ENCODE data around the gene GTF2A1. TPM values are rescaled to one million over a fixed set of nuclear protein-coding genes. Genes with fewer than 3 reads are reported as not detected.
A peak's percentile ranks its signal among the peaks of the same experiment; 100 is the strongest.
"Not testable (repeated sequence)": the region's sequence is repeated elsewhere in the genome, so short reads cannot be mapped to it uniquely, and the experiment has no call there.

GTF2A1 gene
- total RNA-seq, 2 experiments from 2014 or later = 34.2 to 36.0 TPM

DNA sequence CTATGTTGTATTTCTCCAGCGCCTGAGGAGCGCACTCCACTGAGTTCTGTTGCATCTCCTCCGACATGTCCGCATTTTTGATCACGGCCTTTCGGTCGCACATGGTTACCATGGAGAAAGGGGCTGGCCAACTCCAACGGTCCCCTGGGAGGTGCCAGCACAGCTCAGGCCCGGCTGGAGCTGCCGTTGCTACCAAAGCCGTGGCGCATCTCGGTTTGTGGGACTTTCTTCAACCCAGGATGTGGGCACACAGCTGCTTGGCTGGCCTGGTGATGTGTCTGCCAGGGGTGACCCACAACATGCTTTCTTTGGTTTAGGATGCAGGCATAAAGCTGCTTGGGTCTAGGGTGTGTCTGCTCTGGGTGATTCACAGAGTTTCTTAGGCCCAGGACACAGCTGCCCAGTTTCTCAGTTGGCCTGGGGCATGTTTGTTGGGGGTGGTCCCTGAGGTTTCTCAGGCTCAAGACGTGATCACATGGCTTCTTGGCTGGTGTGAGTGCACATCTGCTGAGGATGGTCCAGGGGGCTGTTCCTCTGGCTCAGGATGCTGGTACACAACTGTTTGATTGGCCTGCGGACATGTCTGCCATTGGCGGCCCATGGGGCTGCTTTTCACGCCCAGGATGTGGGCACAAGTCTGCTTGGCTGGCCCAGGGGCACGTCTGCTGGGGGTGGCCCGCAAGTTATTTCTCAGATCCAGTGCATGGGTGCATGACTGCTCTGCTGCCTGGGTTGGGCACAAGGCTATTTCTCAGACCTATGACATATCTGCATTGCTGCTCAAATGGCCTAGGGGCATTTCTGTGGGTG is 25.9 kb upstream of the GTF2A1 start:
- POLR2A ChIA-PET = no interaction called here
- CTCF ChIA-PET = no interaction called here
- peaks cover 2% of the 10 kb centered on the region for H3K27me3 Mint-ChIP-seq
- H3K4me3 Mint-ChIP-seq = no peak overlapping the region
- peaks cover 3% of the 10 kb centered on the region for H3K9me3 Mint-ChIP-seq
- no peak overlapping the region for H3K27ac Mint-ChIP-seq
- no peak for DNase-seq
- H3K4me1 Mint-ChIP-seq = no peaks in the 10 kb centered on the region
- H3K36me3 Mint-ChIP-seq (ENCODE audit: low read depth) = peaks cover 3% of the 10 kb centered on the region

DNA sequence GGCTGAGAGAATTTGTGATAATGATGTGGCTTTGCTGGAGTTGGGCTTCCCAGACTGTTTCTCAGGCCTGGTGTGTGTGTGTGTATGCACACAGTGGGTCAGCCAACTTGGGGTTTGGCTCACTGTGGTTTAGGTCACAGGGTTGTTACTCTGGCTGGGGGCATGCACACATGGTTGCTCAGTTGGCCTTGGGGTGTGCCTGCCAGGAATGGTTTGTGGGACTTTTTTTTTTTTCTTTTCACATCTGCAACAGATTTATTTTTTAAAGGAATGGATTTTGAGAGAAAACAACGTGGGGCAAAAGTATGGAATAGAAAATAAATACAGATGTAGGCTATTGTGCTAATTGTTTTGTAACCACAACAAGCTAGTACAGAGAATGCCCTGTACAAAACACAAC is 25.0 kb upstream of the GTF2A1 start:
- CTCF ChIA-PET = no interaction called here
- POLR2A ChIA-PET = no interaction called here
- Mint-ChIP-seq H3K4me1 (no peaks in the 10 kb centered on the region), H3K27ac (no peak overlapping the region), H3K4me3 (no peak overlapping the region), H3K36me3 (ENCODE audit: low read depth) (peaks cover 3% of the 10 kb centered on the region), H3K9me3 (peaks cover 3% of the 10 kb centered on the region), H3K27me3 (peaks cover 5% of the 10 kb centered on the region)
- no peak for DNase-seq

DNA sequence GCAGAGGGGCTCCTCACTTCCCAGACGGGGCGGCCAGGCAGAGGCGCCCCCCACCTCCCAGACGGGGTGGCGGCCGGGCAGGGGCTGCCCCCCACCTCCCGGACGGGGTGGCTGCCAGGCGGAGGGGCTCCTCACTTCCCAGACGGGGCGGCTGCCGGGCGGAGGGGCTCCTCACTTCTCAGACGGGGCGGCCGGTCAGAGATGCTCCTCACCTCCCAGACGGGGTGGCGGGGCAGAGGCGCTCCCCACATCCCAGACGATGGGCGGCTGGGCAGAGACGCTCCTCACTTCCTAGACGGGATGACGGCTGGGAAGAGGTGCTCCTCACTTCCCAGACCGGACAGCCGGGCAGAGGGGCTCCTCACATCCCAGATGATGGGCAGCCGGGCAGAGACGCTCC is 23.7 kb upstream of the GTF2A1 start:
- CTCF ChIA-PET; H3K4me1 Mint-ChIP-seq; H3K36me3 Mint-ChIP-seq (ENCODE audit: low read depth); H3K9me3 Mint-ChIP-seq; DNase-seq; H3K27ac Mint-ChIP-seq; H3K4me3 Mint-ChIP-seq; POLR2A ChIA-PET: not testable (repeated sequence)
- peaks cover 13% of the 10 kb centered on the region for H3K27me3 Mint-ChIP-seq

DNA sequence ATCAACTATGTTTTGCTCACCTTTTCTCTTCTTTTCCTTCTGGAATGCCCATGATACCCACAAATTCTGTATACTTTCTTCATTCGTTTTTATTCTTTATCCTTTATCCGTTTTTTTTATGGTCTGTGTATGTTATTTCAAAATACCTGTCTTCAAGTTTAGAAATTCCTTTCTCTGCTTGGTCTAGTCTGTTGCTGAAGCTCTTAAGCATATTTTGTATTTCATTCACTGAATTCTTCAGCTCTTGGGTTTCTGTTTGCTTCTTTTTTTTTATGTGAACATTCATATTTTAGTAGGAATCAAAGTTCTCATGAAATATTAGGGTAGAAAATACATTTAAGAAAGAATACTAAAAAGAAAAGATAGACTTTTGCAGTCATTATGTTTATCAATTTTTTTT is 22.7 kb upstream of the GTF2A1 start:
- ChIA-PET POLR2A (no interaction called here), CTCF (no interaction called here)
- peaks cover 3% of the 10 kb centered on the region for H3K9me3 Mint-ChIP-seq
- H3K27me3 Mint-ChIP-seq = peaks cover 14% of the 10 kb centered on the region
- no peaks in the 10 kb centered on the region for H3K4me1 Mint-ChIP-seq
- no peak overlapping the region for H3K4me3 Mint-ChIP-seq
- DNase-seq = no peak
- H3K36me3 Mint-ChIP-seq (ENCODE audit: low read depth) = peaks cover 3% of the 10 kb centered on the region
- H3K27ac Mint-ChIP-seq = no peak overlapping the region

DNA sequence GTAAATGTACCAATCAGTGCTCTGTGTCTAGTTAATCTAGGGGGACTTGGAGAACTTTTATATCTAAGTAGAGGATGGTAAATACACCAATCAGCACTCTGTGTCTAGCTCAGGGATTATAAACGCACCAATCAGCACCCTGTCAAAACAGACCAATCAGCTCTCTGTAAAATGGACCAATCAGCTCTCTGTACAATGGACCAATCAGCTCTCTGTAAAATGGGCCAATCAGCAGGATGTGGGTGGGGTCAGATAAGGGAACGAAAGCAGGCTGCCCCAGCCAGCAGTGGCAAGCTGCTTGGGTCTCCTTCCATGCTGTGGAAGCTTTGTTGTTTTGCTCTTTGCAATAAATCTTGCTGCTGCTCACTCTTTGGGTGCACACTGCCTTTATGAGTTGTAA is 16.1 kb upstream of the GTF2A1 start:
- H3K36me3 Mint-ChIP-seq (ENCODE audit: low read depth); DNase-seq; H3K9me3 Mint-ChIP-seq; H3K4me1 Mint-ChIP-seq; CTCF ChIA-PET; POLR2A ChIA-PET; H3K27ac Mint-ChIP-seq; H3K4me3 Mint-ChIP-seq: not testable (repeated sequence)
- peaks cover 16% of the 10 kb centered on the region for H3K27me3 Mint-ChIP-seq

DNA sequence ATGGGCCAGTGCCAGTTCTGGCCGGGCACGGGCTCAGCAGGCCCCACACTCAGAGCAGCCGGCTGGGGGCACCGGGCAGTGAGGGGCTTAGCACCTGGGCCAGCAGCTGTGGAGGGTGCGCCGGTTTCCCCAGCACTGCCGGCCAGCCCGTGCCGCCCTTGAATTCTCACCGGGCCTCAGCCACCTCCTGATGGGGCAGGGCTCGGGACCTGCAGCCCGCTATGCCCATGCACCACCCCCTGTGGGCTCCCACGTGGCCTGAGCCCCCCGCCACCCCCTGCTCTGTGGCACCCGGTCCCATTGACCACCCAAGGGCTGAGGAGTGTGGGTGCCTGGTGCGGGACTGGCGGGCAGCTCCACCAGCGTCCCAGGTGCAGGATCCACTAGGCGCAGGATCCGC is 15.4 kb upstream of the GTF2A1 start:
- Mint-ChIP-seq H3K4me1 (no peaks in the 10 kb centered on the region), H3K4me3 (no peak overlapping the region), H3K9me3 (no peaks in the 10 kb centered on the region), H3K27me3 (peaks cover 16% of the 10 kb centered on the region), H3K36me3 (ENCODE audit: low read depth) (no peaks in the 10 kb centered on the region), H3K27ac (no peak overlapping the region)
- CTCF ChIA-PET = no interaction called here
- DNase-seq = no peak
- POLR2A ChIA-PET = no interaction called here

DNA sequence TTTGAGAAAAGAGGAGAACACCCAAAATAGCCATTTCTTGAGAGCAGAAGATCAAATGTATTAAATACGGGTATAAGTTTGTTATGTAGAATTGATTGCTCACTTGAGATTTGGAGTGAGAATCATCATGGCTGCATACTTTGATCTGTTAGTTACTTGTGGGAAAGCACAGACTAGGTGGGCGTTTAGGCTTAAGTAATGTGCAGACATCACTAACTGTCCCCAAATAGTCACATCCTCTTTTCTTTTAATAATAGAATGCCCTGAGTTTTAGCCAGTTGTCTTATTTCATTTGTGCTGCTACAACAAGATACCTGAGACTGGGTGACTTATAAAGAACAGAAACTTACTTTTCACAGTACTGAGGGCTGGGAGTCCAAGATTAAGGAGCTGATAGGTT is 14.3 kb upstream of the GTF2A1 start:
- no peak for DNase-seq
- Mint-ChIP-seq H3K9me3 (no peaks in the 10 kb centered on the region), H3K4me1 (no peaks in the 10 kb centered on the region), H3K4me3 (no peak overlapping the region), H3K27ac (no peak overlapping the region), H3K27me3 (peaks cover 9% of the 10 kb centered on the region), H3K36me3 (ENCODE audit: low read depth) (no peaks in the 10 kb centered on the region)
- ChIA-PET POLR2A (no interaction called here), CTCF (interaction anchor here (0.7 kb wide), 1 partner anchor 64 kb away, joined by 3 read pairs; no protein-coding TSS in a partner anchor)

DNA sequence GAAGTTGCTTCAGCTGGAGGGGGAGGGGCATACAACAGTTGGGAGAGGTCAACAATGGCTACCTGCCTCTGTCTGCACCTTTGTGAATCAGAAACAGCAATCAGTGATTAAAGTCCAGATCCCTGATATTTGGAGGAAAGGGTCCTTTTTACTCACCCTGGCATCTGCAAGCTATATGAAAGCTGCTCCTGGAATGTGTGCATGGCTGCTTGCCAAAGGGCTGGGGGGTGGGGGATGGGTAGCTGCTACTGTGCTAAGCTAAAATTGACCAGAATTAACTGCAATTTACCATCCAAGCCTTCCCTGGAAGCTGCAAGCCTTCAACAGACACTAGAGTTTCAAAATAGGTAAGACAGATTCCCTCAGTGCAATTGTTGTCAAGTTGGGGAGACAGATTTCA is 13.5 kb upstream of the GTF2A1 start:
- H3K9me3 Mint-ChIP-seq = no peaks in the 10 kb centered on the region
- H3K4me3 Mint-ChIP-seq = no peak overlapping the region
- H3K27ac Mint-ChIP-seq = no peak overlapping the region
- no peaks in the 10 kb centered on the region for H3K36me3 Mint-ChIP-seq (ENCODE audit: low read depth)
- ChIA-PET POLR2A (no interaction called here), CTCF (interaction anchor here (0.7 kb wide), 1 partner anchor 63 kb away, joined by 3 read pairs; no protein-coding TSS in a partner anchor)
- H3K4me1 Mint-ChIP-seq = no peaks in the 10 kb centered on the region
- DNase-seq = no peak
- H3K27me3 Mint-ChIP-seq = peaks cover 5% of the 10 kb centered on the region

DNA sequence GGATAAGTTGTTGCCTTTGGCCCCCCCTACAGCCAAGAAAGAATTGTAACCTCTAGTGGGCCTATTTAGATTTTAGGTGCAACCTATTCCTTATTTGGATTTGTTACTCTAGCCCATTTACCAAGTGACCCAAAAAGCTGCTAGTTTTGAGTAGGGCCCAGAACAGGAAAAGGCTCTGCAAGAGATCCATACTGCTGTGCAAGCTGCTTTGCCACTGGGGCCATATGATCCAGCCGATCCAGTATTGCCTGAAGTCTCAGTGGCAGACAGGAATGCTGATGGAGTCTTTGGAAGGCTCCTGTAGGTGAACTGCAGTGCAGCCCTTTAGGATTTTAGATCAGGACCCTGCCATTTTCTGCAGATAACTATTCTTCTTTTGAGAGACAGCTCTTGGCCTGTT is 12.9 kb upstream of the GTF2A1 start:
- DNase-seq = no peak
- no peak overlapping the region for H3K27ac Mint-ChIP-seq
- ChIA-PET CTCF (no interaction called here), POLR2A (interaction anchor here (0.9 kb wide), 1 partner anchor 63 kb away, joined by 4 read pairs; no protein-coding TSS in a partner anchor)
- H3K4me1 Mint-ChIP-seq = no peaks in the 10 kb centered on the region
- no peaks in the 10 kb centered on the region for H3K36me3 Mint-ChIP-seq (ENCODE audit: low read depth)
- peaks cover 5% of the 10 kb centered on the region for H3K27me3 Mint-ChIP-seq
- no peaks in the 10 kb centered on the region for H3K9me3 Mint-ChIP-seq
- H3K4me3 Mint-ChIP-seq = no peak overlapping the region

DNA sequence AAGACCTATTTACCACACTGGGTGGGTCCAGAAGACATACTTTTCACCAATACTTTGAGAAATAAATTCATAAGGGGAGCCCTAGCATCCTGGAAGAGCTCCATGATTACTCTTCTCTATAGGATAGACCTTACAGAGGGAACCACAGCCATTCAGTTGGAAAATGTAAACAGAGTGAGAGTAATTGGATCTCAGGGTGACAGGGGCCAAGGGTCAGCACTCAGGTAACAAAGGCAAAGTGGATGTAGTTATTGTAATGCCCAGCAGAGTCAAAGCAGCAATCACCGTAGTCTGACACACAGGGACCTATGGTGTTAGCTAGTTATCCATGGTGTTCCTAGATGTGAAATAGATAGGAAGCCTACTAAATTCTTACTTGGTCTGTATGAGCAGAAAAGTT is 10.8 kb upstream of the GTF2A1 start:
- Mint-ChIP-seq H3K27me3 (no peaks in the 10 kb centered on the region), H3K36me3 (ENCODE audit: low read depth) (no peaks in the 10 kb centered on the region), H3K9me3 (no peaks in the 10 kb centered on the region), H3K4me3 (no peak overlapping the region), H3K27ac (no peak overlapping the region), H3K4me1 (no peaks in the 10 kb centered on the region)
- ChIA-PET POLR2A (no interaction called here), CTCF (no interaction called here)
- no peak for DNase-seq

DNA sequence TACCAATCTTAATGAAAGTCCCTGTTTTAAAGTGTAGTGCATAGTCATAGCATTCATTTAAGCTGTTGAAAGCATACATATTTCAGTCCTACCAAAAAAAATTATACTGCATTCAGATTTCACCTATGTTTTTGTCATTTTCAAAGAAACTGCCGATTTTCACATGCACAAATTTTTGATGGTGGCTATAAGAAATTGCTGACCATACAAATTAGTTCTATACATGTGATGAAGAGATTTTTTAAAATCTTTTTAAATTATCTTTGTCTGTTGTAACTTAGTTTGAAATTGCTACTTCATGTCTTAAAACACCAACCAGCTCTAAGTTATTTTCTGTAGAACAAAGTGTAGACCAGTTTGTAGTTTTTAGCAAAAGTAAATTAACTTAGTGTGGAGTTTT is 3.5 kb upstream of the GTF2A1 start:
- peaks cover 15% of the 10 kb centered on the region for H3K4me1 Mint-ChIP-seq
- H3K36me3 Mint-ChIP-seq (ENCODE audit: low read depth) = peaks cover 13% of the 10 kb centered on the region
- no peak overlapping the region for H3K4me3 Mint-ChIP-seq
- H3K27ac Mint-ChIP-seq = no peak overlapping the region
- H3K27me3 Mint-ChIP-seq = peaks cover 2% of the 10 kb centered on the region
- H3K9me3 Mint-ChIP-seq = peaks cover 2% of the 10 kb centered on the region
- ChIA-PET CTCF (no interaction called here), POLR2A (no interaction called here)
- DNase-seq = no peak

DNA sequence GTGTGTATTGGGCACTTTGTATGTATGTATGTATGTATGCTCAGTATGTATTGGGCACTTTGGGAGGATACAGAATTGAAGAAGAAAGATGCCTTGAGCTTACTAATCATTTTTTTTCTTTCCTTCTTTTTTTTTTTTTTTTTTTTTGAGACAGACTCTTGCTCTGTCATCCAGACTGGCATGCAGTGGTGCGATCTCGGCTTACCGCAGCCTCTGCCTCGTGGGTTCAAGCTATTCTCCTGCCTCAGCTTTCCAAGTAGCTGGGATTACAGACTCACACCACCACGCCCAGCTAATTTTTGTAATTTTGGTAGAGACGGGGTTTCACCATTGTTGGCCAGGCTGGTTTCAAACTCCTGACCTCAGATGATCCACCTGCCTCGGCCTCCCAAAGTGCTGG is 3.0 kb upstream of the GTF2A1 start:
- H3K27me3 Mint-ChIP-seq, H3K27ac Mint-ChIP-seq, POLR2A ChIA-PET, H3K4me3 Mint-ChIP-seq, H3K9me3 Mint-ChIP-seq, DNase-seq: not testable (repeated sequence)
- Mint-ChIP-seq H3K4me1 (peaks cover 17% of the 10 kb centered on the region), H3K36me3 (ENCODE audit: low read depth) (peaks cover 13% of the 10 kb centered on the region)
- CTCF ChIA-PET = interaction anchor here (1.0 kb wide), 1 partner anchor 227 kb away, joined by 3 read pairs; no protein-coding TSS in a partner anchor

DNA sequence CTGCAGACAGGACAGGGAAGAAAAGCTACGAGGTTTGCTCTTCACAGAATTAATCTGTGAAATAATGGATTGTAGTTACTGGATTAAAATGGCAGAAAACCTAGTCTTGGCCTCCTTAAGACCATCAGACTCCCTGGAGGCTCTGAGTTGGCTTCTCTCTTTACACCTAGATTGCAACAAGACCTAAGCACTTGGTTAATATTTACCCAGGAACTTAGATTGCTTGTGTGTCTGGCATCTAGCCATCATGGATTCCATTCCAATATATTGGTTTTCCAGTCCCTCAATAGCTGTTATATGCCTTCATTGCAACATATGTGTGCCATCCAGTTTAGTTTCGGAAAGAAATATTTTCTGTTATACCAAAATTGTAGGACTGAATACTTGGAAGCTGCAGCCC is 1.9 kb upstream of the GTF2A1 start:
- no peak for DNase-seq
- ChIA-PET CTCF (interaction anchor here (1.0 kb wide), 1 partner anchor 225 kb away, joined by 3 read pairs; no protein-coding TSS in a partner anchor), POLR2A (no interaction called here)
- Mint-ChIP-seq H3K4me3 (no peak overlapping the region), H3K36me3 (ENCODE audit: low read depth) (peaks cover 17% of the 10 kb centered on the region), H3K4me1 (peaks cover 27% of the 10 kb centered on the region), H3K27me3 (peaks cover 2% of the 10 kb centered on the region), H3K27ac (peak overlapping the region; percentile 31), H3K9me3 (peaks cover 2% of the 10 kb centered on the region)

DNA sequence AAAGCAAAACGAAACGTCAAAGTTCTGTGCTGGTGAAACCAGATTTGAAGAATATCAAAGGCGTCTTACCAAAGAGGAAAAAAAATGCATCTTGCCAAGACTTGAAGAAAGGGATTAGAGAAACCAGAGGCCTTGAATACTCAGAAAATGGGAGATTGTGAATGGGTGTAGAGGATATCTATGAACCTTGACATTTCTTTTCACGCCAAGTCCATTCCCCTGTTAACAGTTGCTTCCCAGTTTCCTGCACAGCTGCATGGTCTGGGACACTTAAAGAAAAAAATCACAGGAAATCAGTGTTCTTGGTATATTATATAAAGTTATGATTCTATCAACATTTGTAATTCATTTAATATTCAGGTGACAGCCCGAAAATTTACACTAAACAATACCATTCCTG is 1.4 kb upstream of the GTF2A1 start:
- Mint-ChIP-seq H3K36me3 (ENCODE audit: low read depth) (peaks cover 17% of the 10 kb centered on the region), H3K27me3 (peaks cover 2% of the 10 kb centered on the region), H3K9me3 (peaks cover 2% of the 10 kb centered on the region), H3K27ac (peak overlapping the region; percentile 98), H3K4me1 (peaks cover 32% of the 10 kb centered on the region), H3K4me3 (peak overlapping the region; percentile 87)
- ChIA-PET POLR2A (interaction anchor here (1.7 to 2.0 kb wide), 3 partner anchors 28 to 263 kb away, joined by 5 to 9 read pairs (median 5); no protein-coding TSS in a partner anchor), CTCF (no interaction called here)
- DNase-seq = no peak
